GM12878 (cell line): ENCODE results near the gene FBN2. TPM values are rescaled to one million over a fixed set of nuclear protein-coding genes. Genes with fewer than 3 reads are reported as not detected.

Experiments used
- ATAC-seq: fragments of 200-7000 bp; cut with Tn5 transposase; 3 replicates; pipeline ENCODE4 v1.9.1; 2020; ENCODE audit warnings: mild to moderate bottlenecking, moderate library complexity
- BruUV-seq: library from RNA; stranded (reverse); fragments of 400-500 nt; replicated peaks from 2 replicates; lab custom pipeline; 2021; lab: Mats Ljungman, UMichigan
- CTCF ChIA-PET: fragments of 300-600 bp; sonication (Branson Sonifier 250); formaldehyde crosslinking; extraction: SDS; loops from one replicate; lab custom pipeline; 2021; ENCODE audit warnings: inconsistent platforms; lab: Yijun Ruan, JAX
- POLR2A ChIA-PET: fragments of 350-600 bp; formaldehyde crosslinking; extraction: SDS; loops from one replicate; lab custom pipeline; 2021; ENCODE audit warnings: inconsistent platforms; lab: Charles Lee
- RAD21 ChIA-PET: fragments of 300-600 bp; sonication (Branson Sonifier 250); formaldehyde crosslinking; loops from one replicate; lab custom pipeline; 2023; ENCODE audit warnings: antibody characterized with exemption; ENCODE audit not compliant: unreplicated experiment; lab: Charles Lee
- SMC1A ChIA-PET: fragments of 300-600 bp; sonication (Branson Sonifier 250); formaldehyde crosslinking; loops from one replicate; lab custom pipeline; 2023; ENCODE audit not compliant: unreplicated experiment, uncharacterized antibody; lab: Charles Lee
- DNase-seq: peaks from one replicate; pipeline ENCODE4 v3.0.0-alpha.2; 2011; ENCODE audit warnings: low read depth, low spot score
- FAIRE-seq: peaks from 3 replicates; lab custom pipeline; 2011; peaks lifted over from hg19 to GRCh38; lab: Jason Lieb, UNC
- H2AFZ ChIP-seq: 2 replicates; pipeline ENCODE4 v1.6.0; 2011; ENCODE audit warnings: low read depth, low read length, control low read depth; ENCODE audit not compliant: control insufficient read depth
- H3K27ac ChIP-seq: 2 replicates; pipeline ENCODE4 v1.5.1; 2011; ENCODE audit warnings: control low read depth; ENCODE audit not compliant: control insufficient read depth, insufficient read depth
- H3K27me3 ChIP-seq, 2 experiments: replicated peaks in 1 of 2; 2 replicates each; pipeline versions ENCODE4 v1.6.0 to v1.6.1; 2011; ENCODE audit warnings: low read length in 1 of 2; ENCODE audit not compliant: control insufficient read depth in 2 of 2, insufficient read depth in 2 of 2
- H3K36me3 ChIP-seq, 2 experiments: 2 replicates each; pipeline ENCODE4 v1.5.1; 2011; ENCODE audit warnings: low read length in 1 of 2; ENCODE audit not compliant: control insufficient read depth in 2 of 2, insufficient read depth in 2 of 2
- H3K4me1 ChIP-seq: 2 replicates; pipeline ENCODE4 v1.6.1; 2011; ENCODE audit warnings: mild to moderate bottlenecking, low read length, moderate library complexity, mixed read lengths; ENCODE audit not compliant: control insufficient read depth, insufficient read depth
- H3K4me2 ChIP-seq: 2 replicates; pipeline ENCODE4 v1.6.0; 2011; ENCODE audit warnings: control low read depth; ENCODE audit not compliant: control insufficient read depth, insufficient read depth
- H3K4me3 ChIP-seq: fragments of 200-600 bp; sonication (generic); 2 replicates; pipeline ENCODE4 v1.5.1; 2016
- H3K79me2 ChIP-seq: 2 replicates; pipeline ENCODE4 v1.6.0; 2011; ENCODE audit warnings: low read length; ENCODE audit not compliant: control insufficient read depth, insufficient read depth
- H3K9ac ChIP-seq: 2 replicates; pipeline ENCODE4 v1.8.0; 2011; ENCODE audit warnings: low read length, control low read depth, mixed read lengths; ENCODE audit not compliant: control insufficient read depth, insufficient read depth
- H3K9me3 ChIP-seq: replicated peaks from 3 replicates; pipeline ENCODE4 v1.5.1; 2011; ENCODE audit warnings: mild to moderate bottlenecking, low read length; ENCODE audit not compliant: control insufficient read depth, insufficient read depth
- H4K20me1 ChIP-seq: 2 replicates; pipeline ENCODE4 v1.6.0; 2011; ENCODE audit not compliant: control insufficient read depth, insufficient read depth
- BCL11A ChIP-seq: IDR thresholded peaks from 2 replicates; pipeline ENCODE4 v1.6.1; 2011; ENCODE audit warnings: low read depth, low read length
- CREB1 ChIP-seq: IDR thresholded peaks from 2 replicates; pipeline ENCODE4 v1.6.1; 2012; ENCODE audit warnings: low read depth, mild to moderate bottlenecking, inconsistent platforms
- EP300 ChIP-seq, 2 experiments: fragments of 150-350 bp in 1 of 2; IDR thresholded peaks; 2 replicates each; pipeline ENCODE4 v1.6.1; 2011 to 2012; ENCODE audit warnings: low read depth in 2 of 2, low read length in 2 of 2, borderline replicate concordance in 1 of 2, improper control_type of control experiment in 1 of 2, inconsistent platforms in 1 of 2; ENCODE audit not compliant: control insufficient read depth in 1 of 2
- HDAC2 ChIP-seq: fragments of 200-600 bp; sonication (generic); IDR thresholded peaks from 2 replicates; pipeline ENCODE4 v1.6.1; 2017
- MTA3 ChIP-seq: IDR thresholded peaks from 2 replicates; pipeline ENCODE4 v1.6.1; 2012; ENCODE audit warnings: low read length, inconsistent platforms, borderline replicate concordance
- NKRF ChIP-seq: fragments of 450-650 bp; conservative IDR thresholded peaks from 2 replicates; pipeline ENCODE4 v1.6.1; 2017; ENCODE audit warnings: mild to moderate bottlenecking, moderate library complexity
- NR2C1 ChIP-seq: fragments of 450-650 bp; IDR thresholded peaks from 2 replicates; pipeline ENCODE4 v1.6.1; 2017; ENCODE audit warnings: antibody characterized with exemption, mild to moderate bottlenecking, moderate library complexity
- POU2F2 ChIP-seq: IDR thresholded peaks from 3 replicates; pipeline ENCODE4 v1.6.1; 2011; ENCODE audit warnings: low read depth, mild to moderate bottlenecking, low read length, borderline replicate concordance
- RUNX3 ChIP-seq: IDR thresholded peaks from 2 replicates; pipeline ENCODE4 v1.6.1; 2012; ENCODE audit warnings: low read length, inconsistent platforms
- SMAD1 ChIP-seq: fragments of 450-650 bp; IDR thresholded peaks from 2 replicates; pipeline ENCODE4 v1.6.1; 2018; ENCODE audit warnings: mild to moderate bottlenecking, low read depth; ENCODE audit not compliant: partially characterized antibody
- STAT1 ChIP-seq: fragments of 450-650 bp; conservative IDR thresholded peaks from 2 replicates; pipeline ENCODE4 v1.6.1; 2014; ENCODE audit warnings: antibody characterized with exemption, mild to moderate bottlenecking
- TBL1XR1 ChIP-seq: IDR thresholded peaks from 2 replicates; pipeline ENCODE4 v1.6.1; 2012; ENCODE audit warnings: low read depth, low read length, improper control_type of control experiment
- YY1 ChIP-seq: IDR thresholded peaks from 2 replicates; pipeline ENCODE4 v1.6.1; 2011; ENCODE audit warnings: low read depth, mild to moderate bottlenecking, low read length
- ZNF24 ChIP-seq: fragments of 450-650 bp; IDR thresholded peaks from 2 replicates; pipeline ENCODE4 v1.6.1; 2017; ENCODE audit warnings: antibody characterized with exemption, mild to moderate bottlenecking
- WGBS: methylation state at CpG from one replicate; pipeline ENCODE4 v1.1.6; 2016; ENCODE audit warnings: low lambda C conversion rate; ENCODE audit not compliant: insufficient replicate concordance, insufficient coverage; ENCODE audit errors: missing lambda C conversion rate; 5-methylcytosine and 5-hydroxymethylcytosine counted together
- in situ Hi-C: fragments of 300-500 bp; cut with MboI; formaldehyde crosslinking; loops from 9 replicates; pipeline ENCODE4 v1.14.3; 2018; ENCODE audit warnings: mixed read lengths
- intact Hi-C: fragments of 100-400 bp; cut with micrococcal nuclease; formaldehyde crosslinking; loops from one replicate; pipeline ENCODE4 v1.14.2; 2022; ENCODE audit not compliant: unreplicated experiment
- polyA plus RNA-seq, 11 experiments: library from polyadenylated mRNA; depleted of rRNA in 4 of 11; unstranded in 6 of 11; stranded (reverse) in 5 of 11; fragments of >200 nt; fragmentation: Nextera tagmentation in 4 of 11; fragmentation: Illumina TruSeq in 1 of 11; extraction: Ambion mirVana in 4 of 11; extraction: Trizol in 1 of 11; gene quantifications; 1 replicate in 1 of 11; 2 replicates in 10 of 11; pipeline versions ENCODE4 v1.2.1 to v1.2.3, GENCODE V29; 2011 to 2016; ENCODE audit warnings: inconsistent platforms in 2 of 11, missing spikeins in 2 of 11, low read depth in 1 of 11
- total RNA-seq, 4 experiments: library from RNA; depleted of rRNA in 3 of 4; stranded (reverse); fragments of >200 nt in 3 of 4; fragmentation: Illumina TruSeq in 1 of 4; extraction: Trizol in 1 of 4; gene quantifications; 2 replicates each; pipeline versions ENCODE4 v1.2.1 to v1.2.3, GENCODE V29; 2013 to 2021

FBN2 gene
- total and polyA plus RNA-seq, 10 of the 15 experiments (the other 5 are each of a cell fraction or from before 2014, with no cell fraction given), result 0.01 to 0.98 (median 0.10) TPM; not detected in 3

- H3K36me3 ChIP-seq, result no peaks in the 10 kb centered on the region
- H3K27me3 ChIP-seq, result no peaks in the 10 kb centered on the region; a peak in 1 of 4 replicates
- CTCF ChIA-PET, result no interaction called here
- intact Hi-C loops (no loop called here), in situ Hi-C loops (no loop called here)
- POLR2A ChIA-PET, result no interaction called here
- RAD21 ChIA-PET, result no interaction called here
- BruUV-seq, result no TSS peak
- H3K9ac ChIP-seq, result no peak overlapping the region
- no peak overlapping the region for H3K27ac ChIP-seq
- WGBS, result 49% methylated on average over 4 of the region's 4 CpGs
- no peaks in the 10 kb centered on the region for H3K79me2 ChIP-seq
- H2AFZ ChIP-seq, result no peak overlapping the region
- no peak overlapping the region for H3K4me2 ChIP-seq
- no peak overlapping the region for H3K4me3 ChIP-seq
- no peak for FAIRE-seq
- SMC1A ChIA-PET, result no interaction called here
- H4K20me1 ChIP-seq, result no peaks in the 10 kb centered on the region
- no peaks in the 10 kb centered on the region for H3K9me3 ChIP-seq
- ATAC-seq, result no peak
- TF ChIP-seq TBL1XR1, result no peak
- no peak for TF ChIP-seq RUNX3
- no peak for TF ChIP-seq SMAD1
- no peak for TF ChIP-seq POU2F2
- no peak for TF ChIP-seq NR2C1
- no peak for TF ChIP-seq MTA3
- no peak for TF ChIP-seq HDAC2
- H3K4me1 ChIP-seq, result no peaks in the 10 kb centered on the region
- DNase-seq, result no peak
Observed at GRCh38 chr5:128245974-128246373, 292.1 kb downstream of the FBN2 start.

GRCh38 chr5:128243958-128244582, 294.0 kb downstream of the FBN2 start:
- Histone ChIP-seq H3K79me2 (no peaks in the 10 kb centered on the region), H3K4me3 (no peak overlapping the region), H3K27ac (no peak overlapping the region), H3K9me3 (no peaks in the 10 kb centered on the region), H4K20me1 (no peaks in the 10 kb centered on the region), H3K36me3 (no peaks in the 10 kb centered on the region), H2AFZ (no peak overlapping the region), H3K4me2 (no peak overlapping the region), H3K4me1 (no peaks in the 10 kb centered on the region), H3K27me3 (no peaks in the 10 kb centered on the region; a peak in 1 of 4 replicates), H3K9ac (no peak overlapping the region)
- DNase-seq (no peak), FAIRE-seq (no peak), ATAC-seq (no peak)
- ChIA-PET RAD21 (no interaction called here), POLR2A (no interaction called here), SMC1A (no interaction called here), CTCF (no interaction called here)
- in situ Hi-C loops, result no loop called here
- BruUV-seq, result no TSS peak
- 2% methylated on average over 3 of the region's 3 CpGs for WGBS
- intact Hi-C loops, result no loop called here
- TF ChIP-seq CREB1 (no peak), YY1 (no peak), ZNF24 (no peak), STAT1 (no peak), BCL11A (no peak), NKRF (no peak), EP300 (IDR thresholded peaks at IDR 0.05; ENCODE audit: borderline replicate concordance in 1 of 2, control insufficient read depth in 1 of 2, low read depth in 2 of 2, low read length in 2 of 2) (no peak)
